ENCODE measurements around the gene RGS3.
"Not testable (repeated sequence)": the region's sequence is repeated elsewhere in the genome, so short reads cannot be mapped to it uniquely, and the experiment has no call there.

RGS3 gene

GRCh38 chr9:113636693-113637092 is 173.2 kb downstream of the RGS3 start:
- no peak for DNase-seq (ENCODE audit: low read depth)
- no peak overlapping the region for H3K4me3 ChIP-seq (ENCODE audit: low read length)
- no peak for TF ChIP-seq CTCF (conservative IDR thresholded peaks at IDR 0.05; ENCODE audit: low read depth, low read length)

GRCh38 chr9:113638490-113638889 is 175.0 kb downstream of the RGS3 start:
- TF ChIP-seq CTCF (conservative IDR thresholded peaks at IDR 0.05; ENCODE audit: low read depth, low read length), result no peak
- DNase-seq (ENCODE audit: low read depth), result no peak
- H3K4me3 ChIP-seq (ENCODE audit: low read length), result no peak overlapping the region

GRCh38 chr9:113638897-113639296 is 175.4 kb downstream of the RGS3 start:
- H3K4me3 ChIP-seq (ENCODE audit: low read length), result no peak overlapping the region
- TF ChIP-seq CTCF (conservative IDR thresholded peaks at IDR 0.05; ENCODE audit: low read depth, low read length), result no peak
- DNase-seq (ENCODE audit: low read depth), result no peak

GRCh38 chr9:113639411-113639970 is 176.0 kb downstream of the RGS3 start:
- not testable (repeated sequence) for DNase-seq (ENCODE audit: low read depth); H3K4me3 ChIP-seq (ENCODE audit: low read length)

- no peak overlapping the region for H3K4me3 ChIP-seq (ENCODE audit: low read length)
- no peak for TF ChIP-seq CTCF (conservative IDR thresholded peaks at IDR 0.05; ENCODE audit: low read depth, low read length)
- DNase-seq (ENCODE audit: low read depth), result no peak
These were observed 176.9 kb downstream of the RGS3 start for GRCh38 chr9:113640418-113640817.

GRCh38 chr9:113641100-113641885 is 177.8 kb downstream of the RGS3 start:
- no peak for DNase-seq (ENCODE audit: low read depth)
- H3K4me3 ChIP-seq (ENCODE audit: low read length), result no peak overlapping the region
- TF ChIP-seq CTCF (conservative IDR thresholded peaks at IDR 0.05; ENCODE audit: low read depth, low read length), result no peak

- no peak for DNase-seq (ENCODE audit: low read depth)
- no peak for TF ChIP-seq CTCF (conservative IDR thresholded peaks at IDR 0.05; ENCODE audit: low read depth, low read length)
- H3K4me3 ChIP-seq (ENCODE audit: low read length), result no peak overlapping the region
These were observed 180.8 kb downstream of the RGS3 start for GRCh38 chr9:113644321-113644720.

All from retinal pigment epithelial cell (primary cell).